DMS114 treated with DMSO at 0.1 percent for 48 hours (cell line): ENCODE measurements around the gene WWOX.
"Not testable (repeated sequence)": the region's sequence is repeated elsewhere in the genome, so short reads cannot be mapped to it uniquely, and the experiment has no call there.

Experiments
- DNase-seq: peaks from one replicate; lab custom pipeline; 2025; ENCODE audit not compliant: unreplicated experiment; lab: John Stamatoyannopoulos, UW

WWOX gene

GRCh38 chr16:78594191-78594590 lies 494.7 kb downstream of the WWOX start:
- no peak for DNase-seq

GRCh38 chr16:78596348-78596995 lies 497.0 kb downstream of the WWOX start:
- DNase-seq, result no peak

GRCh38 chr16:78596996-78597422 lies 497.6 kb downstream of the WWOX start:
- DNase-seq, result no peak

GRCh38 chr16:78597809-78598570 lies 498.5 kb downstream of the WWOX start:
- DNase-seq, result no peak

GRCh38 chr16:78599271-78599670 lies 499.8 kb downstream of the WWOX start:
- DNase-seq, result no peak

- not testable (repeated sequence) for DNase-seq
Observed at GRCh38 chr16:78604423-78605062, 505.1 kb downstream of the WWOX start.

- DNase-seq, result no peak
Observed at GRCh38 chr16:78605548-78606101, 506.2 kb downstream of the WWOX start.

- DNase-seq, result no peak
Observed at GRCh38 chr16:78606545-78606944, 507.1 kb downstream of the WWOX start.

GRCh38 chr16:78607022-78607421 lies 507.6 kb downstream of the WWOX start:
- no peak for DNase-seq

- DNase-seq, result no peak
Observed at GRCh38 chr16:78607465-78607864, 508.0 kb downstream of the WWOX start.

- no peak for DNase-seq
Observed at GRCh38 chr16:78608305-78608776, 508.9 kb downstream of the WWOX start.

- no peak for DNase-seq
Observed at GRCh38 chr16:78609402-78610274, 510.2 kb downstream of the WWOX start.

GRCh38 chr16:78611318-78611717 lies 511.9 kb downstream of the WWOX start:
- DNase-seq, result no peak

GRCh38 chr16:78619811-78620210 lies 520.4 kb downstream of the WWOX start:
- no peak for DNase-seq

- no peak for DNase-seq
Observed at GRCh38 chr16:78620291-78620690, 520.8 kb downstream of the WWOX start.

- no peak for DNase-seq
Observed at GRCh38 chr16:78623796-78624195, 524.3 kb downstream of the WWOX start.

- DNase-seq, result no peak
Observed at GRCh38 chr16:78624366-78624765, 524.9 kb downstream of the WWOX start.

- DNase-seq, result no peak
Observed at GRCh38 chr16:78628461-78629045, 529.1 kb downstream of the WWOX start.

- no peak for DNase-seq
Observed at GRCh38 chr16:78629173-78629572, 529.7 kb downstream of the WWOX start.

- no peak for DNase-seq
Observed at GRCh38 chr16:78630102-78630501, 530.6 kb downstream of the WWOX start.
